A549 (cell line): ENCODE data around the gene PRSS56. TPM values are rescaled to one million over a fixed set of nuclear protein-coding genes. Genes with fewer than 3 reads are reported as not detected.

ENCODE experiments used
- ATAC-seq, 2 experiments: fragments of 200-7000 bp in 1 of 2; fragments of >200 bp in 1 of 2; cut with Nextera tagmentation in 1 of 2; cut with Tn5 transposase in 1 of 2; 3 replicates each; pipeline versions ENCODE4 v1.8.0 to v1.9.1; 2018 to 2020; ENCODE audit warnings: mild to moderate bottlenecking in 1 of 2, moderate library complexity in 1 of 2
- CTCF ChIA-PET: fragments of 300-600 bp; sonication (Branson Sonifier 250); formaldehyde crosslinking; extraction: SDS; loops from one replicate; lab custom pipeline; 2021; ENCODE audit warnings: antibody characterized with exemption, inconsistent platforms; lab: Yijun Ruan, JAX
- POLR2A ChIA-PET: fragments of 350-600 bp; formaldehyde crosslinking; extraction: SDS; loops from one replicate; lab custom pipeline; 2021; ENCODE audit warnings: antibody characterized with exemption, inconsistent platforms; lab: Yijun Ruan, JAX
- DNase-seq, 2 experiments: peaks; one replicate each; pipeline versions ENCODE4 v3.0.0 to v3.0.0-alpha.2; 2011 to 2016; ENCODE audit warnings: low read depth in 1 of 2, low spot score in 1 of 2
- FAIRE-seq: peaks from 2 replicates; lab custom pipeline; 2011; peaks lifted over from hg19 to GRCh38; lab: Jason Lieb, UNC
- H3K27ac ChIP-seq, 2 experiments: fragments of >200 bp; sonication (Bioruptor Twin); formaldehyde crosslinking; 3 replicates each; pipeline ENCODE4 v1.5.1; 2016 to 2017
- H3K4me1 ChIP-seq: fragments of >200 bp; sonication (Bioruptor Twin); formaldehyde crosslinking; 3 replicates; pipeline ENCODE4 v1.6.1; 2016
- H3K4me2 ChIP-seq: fragments of >200 bp; sonication (Bioruptor Twin); formaldehyde crosslinking; 3 replicates; pipeline ENCODE4 v1.6.1; 2016
- H3K4me3 ChIP-seq: fragments of >200 bp; sonication (Bioruptor Twin); formaldehyde crosslinking; 3 replicates; pipeline ENCODE4 v1.5.1; 2016
- H3K9me3 ChIP-seq: fragments of >200 bp; sonication (Bioruptor Twin); formaldehyde crosslinking; 3 replicates; pipeline ENCODE4 v1.6.1; 2016
- ESRRA ChIP-seq: fragments of 150-350 bp; IDR thresholded peaks from 2 replicates; pipeline ENCODE4 v1.6.1; 2014; ENCODE audit warnings: mild to moderate bottlenecking, low read length, borderline replicate concordance
- FOSB ChIP-seq: fragments of 250-450 bp; sonication (Bioruptor Pico); IDR thresholded peaks from 2 replicates; pipeline ENCODE4 v1.5.0; 2020; ENCODE audit warnings: mild to moderate bottlenecking, moderate library complexity
- FOXS1 ChIP-seq: fragments of 250-450 bp; sonication (Bioruptor Pico); IDR thresholded peaks from 2 replicates; pipeline ENCODE4 v1.5.0; 2020; ENCODE audit warnings: mild to moderate bottlenecking, moderate library complexity
- HDAC2 ChIP-seq: fragments of 200-600 bp; sonication (generic); IDR thresholded peaks from 2 replicates; pipeline ENCODE4 v1.6.1; 2016
- HOXB13 ChIP-seq: fragments of 250-450 bp; sonication (Bioruptor Pico); IDR thresholded peaks from 2 replicates; pipeline ENCODE4 v1.5.0; 2020; ENCODE audit warnings: low read depth, mild to moderate bottlenecking, moderate library complexity
- JUNB ChIP-seq: fragments of >200 bp; sonication (Bioruptor Twin); formaldehyde crosslinking; IDR thresholded peaks from 2 replicates; pipeline ENCODE4 v1.6.1; 2016
- NFE2L2 ChIP-seq: fragments of 150-350 bp; conservative IDR thresholded peaks from 2 replicates; pipeline ENCODE4 v1.6.1; 2014; ENCODE audit warnings: low read length
- NR3C1 ChIP-seq: fragments of >200 bp; sonication (Bioruptor Twin); formaldehyde crosslinking; IDR thresholded peaks from 3 replicates; pipeline ENCODE4 v1.6.1; 2017
- RARB ChIP-seq: fragments of 250-450 bp; sonication (Bioruptor Pico); IDR thresholded peaks from 2 replicates; pipeline ENCODE4 v1.8.0; 2021; ENCODE audit warnings: mild to moderate bottlenecking, moderate library complexity
- TP53 ChIP-seq: fragments of 250-450 bp; sonication (Bioruptor Pico); IDR thresholded peaks from 2 replicates; pipeline ENCODE4 v1.5.0; 2021; ENCODE audit warnings: mild to moderate bottlenecking, moderate library complexity
- WGBS: methylation state at CpG from one replicate; pipeline ENCODE4 v1.1.6; 2017; ENCODE audit errors: missing lambda C conversion rate; 5-methylcytosine and 5-hydroxymethylcytosine counted together
- polyA plus RNA-seq, 4 experiments: library from polyadenylated mRNA; depleted of rRNA in 3 of 4; stranded (reverse); fragments of >200 nt; fragmentation: RNase III in 1 of 4; extraction: RNeasy Plus Mini Kit Qiagen cat#74134 plus additional on column Dnase treatment in 1 of 4; gene quantifications; 2 replicates in 3 of 4; 3 replicates in 1 of 4; pipeline ENCODE4 v1.2.3, GENCODE V29; 2011 to 2017
- TF ChIP-seq, protein P1 (sequence below): fragments of 200-600 bp; sonication (generic); IDR thresholded peaks from 2 replicates; pipeline ENCODE4 v1.6.1; 2016; ENCODE audit warnings: antibody characterized with exemption, mild to moderate bottlenecking, moderate library complexity
- TF ChIP-seq, protein P2 (sequence below): fragments of >200 bp; sonication (Bioruptor Twin); formaldehyde crosslinking; IDR thresholded peaks from 3 replicates; pipeline ENCODE4 v1.5.1; 2016
- TF ChIP-seq, protein P3 (sequence below): fragments of 250-450 bp; sonication (Bioruptor Pico); IDR thresholded peaks from 2 replicates; pipeline ENCODE4 v1.5.0; 2021; ENCODE audit warnings: mild to moderate bottlenecking, moderate library complexity, borderline replicate concordance

Gene PRSS56
- polyA plus RNA-seq, 2 of the 4 experiments (the other 2 are of a cell fraction) = not detected

DNA sequence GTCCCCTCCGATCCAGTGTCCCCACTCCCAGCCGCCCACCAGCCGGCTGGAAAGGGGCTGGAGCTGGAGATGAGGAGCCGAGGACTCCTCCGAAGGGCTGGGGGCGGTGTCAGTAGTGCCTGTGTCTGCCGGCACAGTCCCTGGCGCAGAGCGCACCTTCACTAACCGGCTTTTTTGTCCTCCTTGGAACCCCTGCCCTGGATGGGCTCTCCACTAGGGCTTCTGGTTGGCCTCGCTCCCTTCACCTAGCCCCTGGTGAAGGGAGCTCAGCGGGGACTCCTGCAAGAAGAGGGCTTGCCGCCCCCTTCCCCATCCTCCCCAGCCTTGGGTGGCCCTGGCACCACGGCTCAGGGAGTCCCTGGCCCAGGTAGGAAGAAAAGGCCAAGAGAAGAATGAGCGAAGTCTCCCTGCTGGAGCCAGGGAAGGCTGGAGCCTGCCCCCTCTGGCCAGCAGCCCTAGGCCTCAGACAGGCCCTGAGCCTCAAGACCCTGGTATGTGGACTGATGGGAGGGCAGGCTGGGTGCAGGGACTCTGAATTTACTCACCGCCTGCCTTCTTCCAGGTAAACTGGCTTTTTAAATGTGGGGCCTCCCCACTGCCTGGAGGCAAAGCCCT, 32.0 kb upstream of the PRSS56 start:
- WGBS = 87% methylated on average over 13 of the region's 16 CpGs
- FAIRE-seq = no peak
- ChIA-PET CTCF (no interaction called here), POLR2A (no interaction called here)
- Histone ChIP-seq H3K27ac (no peak overlapping the region), H3K4me1 (peaks cover 6% of the 10 kb centered on the region; the same call in 1 of the 3 replicates), H3K4me3 (no peak overlapping the region), H3K4me2 (peak overlapping the region; percentile 92; the same call in 1 of the 3 replicates), H3K9me3 (no peaks in the 10 kb centered on the region)
- no peak for DNase-seq
- no peak for TF ChIP-seq HDAC2
- peak; percentile 20 to 59; a peak in 4 of 6 replicates for ATAC-seq

DNA sequence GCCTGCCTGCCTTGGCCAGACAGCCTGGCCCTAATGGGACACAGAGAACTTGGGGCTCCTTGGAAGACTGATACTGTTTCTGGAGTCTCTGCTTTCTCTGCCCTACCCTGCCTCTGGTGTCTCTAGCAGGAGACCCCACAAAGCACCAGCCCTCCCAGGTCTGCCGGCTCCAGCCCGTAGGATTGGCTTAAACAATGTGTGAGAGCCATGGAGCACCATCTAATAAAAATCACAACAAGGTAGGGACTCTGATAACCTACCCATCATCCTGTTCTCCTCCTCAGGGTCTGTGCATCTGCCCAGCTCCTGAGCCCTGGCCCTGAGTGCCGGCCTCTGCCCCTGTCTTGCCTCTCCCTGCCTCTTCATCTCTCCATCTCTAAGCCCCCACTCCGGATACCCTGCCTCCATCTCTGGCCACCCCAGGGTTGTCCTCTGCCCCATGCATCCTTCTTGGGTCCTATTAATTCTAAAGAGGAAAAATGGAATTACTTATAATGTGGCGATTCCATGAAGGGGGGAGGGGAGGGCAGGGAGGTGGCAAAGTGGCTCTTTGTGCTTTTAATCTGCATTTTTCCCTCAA, 31.4 kb upstream of the PRSS56 start:
- POLR2A ChIA-PET = no interaction called here
- Histone ChIP-seq H3K4me3 (no peak overlapping the region), H3K4me2 (no peak overlapping the region), H3K9me3 (no peaks in the 10 kb centered on the region), H3K4me1 (peaks cover 6% of the 10 kb centered on the region; the same call in 1 of the 3 replicates), H3K27ac (no peak overlapping the region)
- CTCF ChIA-PET = interaction anchor here (1.1 kb wide), 1 partner anchor 32 kb away, joined by 4 read pairs; no protein-coding TSS in a partner anchor
- FAIRE-seq (no peak), DNase-seq (no peak), ATAC-seq (peak in 1 of 2 experiments; percentile 4; a peak in 2 of 6 replicates)
- WGBS = 89% methylated on average over 5 of the region's 5 CpGs
- TF ChIP-seq NR3C1 (no peak), FOSB (CRISPR knock-in tag) (no peak), FOXS1 (CRISPR knock-in tag) (no peak), JUNB (no peak), HOXB13 (CRISPR knock-in tag) (no peak), RARB (CRISPR knock-in tag) (no peak), NFE2L2 (no peak), TP53 (CRISPR knock-in tag) (no peak), ESRRA (no peak)
- TF ChIP-seq, protein P1, sequence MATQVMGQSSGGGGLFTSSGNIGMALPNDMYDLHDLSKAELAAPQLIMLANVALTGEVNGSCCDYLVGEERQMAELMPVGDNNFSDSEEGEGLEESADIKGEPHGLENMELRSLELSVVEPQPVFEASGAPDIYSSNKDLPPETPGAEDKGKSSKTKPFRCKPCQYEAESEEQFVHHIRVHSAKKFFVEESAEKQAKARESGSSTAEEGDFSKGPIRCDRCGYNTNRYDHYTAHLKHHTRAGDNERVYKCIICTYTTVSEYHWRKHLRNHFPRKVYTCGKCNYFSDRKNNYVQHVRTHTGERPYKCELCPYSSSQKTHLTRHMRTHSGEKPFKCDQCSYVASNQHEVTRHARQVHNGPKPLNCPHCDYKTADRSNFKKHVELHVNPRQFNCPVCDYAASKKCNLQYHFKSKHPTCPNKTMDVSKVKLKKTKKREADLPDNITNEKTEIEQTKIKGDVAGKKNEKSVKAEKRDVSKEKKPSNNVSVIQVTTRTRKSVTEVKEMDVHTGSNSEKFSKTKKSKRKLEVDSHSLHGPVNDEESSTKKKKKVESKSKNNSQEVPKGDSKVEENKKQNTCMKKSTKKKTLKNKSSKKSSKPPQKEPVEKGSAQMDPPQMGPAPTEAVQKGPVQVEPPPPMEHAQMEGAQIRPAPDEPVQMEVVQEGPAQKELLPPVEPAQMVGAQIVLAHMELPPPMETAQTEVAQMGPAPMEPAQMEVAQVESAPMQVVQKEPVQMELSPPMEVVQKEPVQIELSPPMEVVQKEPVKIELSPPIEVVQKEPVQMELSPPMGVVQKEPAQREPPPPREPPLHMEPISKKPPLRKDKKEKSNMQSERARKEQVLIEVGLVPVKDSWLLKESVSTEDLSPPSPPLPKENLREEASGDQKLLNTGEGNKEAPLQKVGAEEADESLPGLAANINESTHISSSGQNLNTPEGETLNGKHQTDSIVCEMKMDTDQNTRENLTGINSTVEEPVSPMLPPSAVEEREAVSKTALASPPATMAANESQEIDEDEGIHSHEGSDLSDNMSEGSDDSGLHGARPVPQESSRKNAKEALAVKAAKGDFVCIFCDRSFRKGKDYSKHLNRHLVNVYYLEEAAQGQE = no peak
- TF ChIP-seq, protein P2, sequence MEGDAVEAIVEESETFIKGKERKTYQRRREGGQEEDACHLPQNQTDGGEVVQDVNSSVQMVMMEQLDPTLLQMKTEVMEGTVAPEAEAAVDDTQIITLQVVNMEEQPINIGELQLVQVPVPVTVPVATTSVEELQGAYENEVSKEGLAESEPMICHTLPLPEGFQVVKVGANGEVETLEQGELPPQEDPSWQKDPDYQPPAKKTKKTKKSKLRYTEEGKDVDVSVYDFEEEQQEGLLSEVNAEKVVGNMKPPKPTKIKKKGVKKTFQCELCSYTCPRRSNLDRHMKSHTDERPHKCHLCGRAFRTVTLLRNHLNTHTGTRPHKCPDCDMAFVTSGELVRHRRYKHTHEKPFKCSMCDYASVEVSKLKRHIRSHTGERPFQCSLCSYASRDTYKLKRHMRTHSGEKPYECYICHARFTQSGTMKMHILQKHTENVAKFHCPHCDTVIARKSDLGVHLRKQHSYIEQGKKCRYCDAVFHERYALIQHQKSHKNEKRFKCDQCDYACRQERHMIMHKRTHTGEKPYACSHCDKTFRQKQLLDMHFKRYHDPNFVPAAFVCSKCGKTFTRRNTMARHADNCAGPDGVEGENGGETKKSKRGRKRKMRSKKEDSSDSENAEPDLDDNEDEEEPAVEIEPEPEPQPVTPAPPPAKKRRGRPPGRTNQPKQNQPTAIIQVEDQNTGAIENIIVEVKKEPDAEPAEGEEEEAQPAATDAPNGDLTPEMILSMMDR = no peak
- TF ChIP-seq, protein P3, sequence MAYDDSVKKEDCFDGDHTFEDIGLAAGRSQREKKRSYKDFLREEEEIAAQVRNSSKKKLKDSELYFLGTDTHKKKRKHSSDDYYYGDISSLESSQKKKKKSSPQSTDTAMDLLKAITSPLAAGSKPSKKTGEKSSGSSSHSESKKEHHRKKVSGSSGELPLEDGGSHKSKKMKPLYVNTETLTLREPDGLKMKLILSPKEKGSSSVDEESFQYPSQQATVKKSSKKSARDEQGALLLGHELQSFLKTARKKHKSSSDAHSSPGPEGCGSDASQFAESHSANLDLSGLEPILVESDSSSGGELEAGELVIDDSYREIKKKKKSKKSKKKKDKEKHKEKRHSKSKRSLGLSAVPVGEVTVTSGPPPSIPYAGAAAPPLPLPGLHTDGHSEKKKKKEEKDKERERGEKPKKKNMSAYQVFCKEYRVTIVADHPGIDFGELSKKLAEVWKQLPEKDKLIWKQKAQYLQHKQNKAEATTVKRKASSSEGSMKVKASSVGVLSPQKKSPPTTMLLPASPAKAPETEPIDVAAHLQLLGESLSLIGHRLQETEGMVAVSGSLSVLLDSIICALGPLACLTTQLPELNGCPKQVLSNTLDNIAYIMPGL = no peak
